Mesendoderm (in vitro differentiated cells): ENCODE measurements around the gene EPS15.
"Not testable (repeated sequence)": the region's sequence is repeated elsewhere in the genome, so short reads cannot be mapped to it uniquely, and the experiment has no call there.

Source experiments
- DNase-seq: peaks from one replicate; pipeline ENCODE4 v3.0.0; 2013
- H2AK5ac ChIP-seq: 2 replicates; pipeline ENCODE4 v1.6.1; 2013; ENCODE audit warnings: low read length, inconsistent platforms
- H2BK120ac ChIP-seq: 2 replicates; pipeline ENCODE4 v1.6.1; 2013; ENCODE audit warnings: low read depth, mild to moderate bottlenecking, low read length, moderate library complexity, mixed read lengths
- H2BK15ac ChIP-seq: replicated peaks from 2 replicates; pipeline ENCODE4 v1.6.1; 2013; ENCODE audit warnings: low read depth, mild to moderate bottlenecking, moderate library complexity
- H2BK5ac ChIP-seq: 2 replicates; pipeline ENCODE4 v1.6.1; 2013; ENCODE audit warnings: low read length, inconsistent platforms
- H3K18ac ChIP-seq: 2 replicates; pipeline ENCODE4 v1.6.1; 2013; ENCODE audit warnings: mild to moderate bottlenecking, low read length, mixed read lengths
- H3K23ac ChIP-seq: one replicate; pipeline ENCODE4 v1.6.1; 2013; ENCODE audit warnings: low read length
- H3K27ac ChIP-seq: 2 replicates; pipeline ENCODE4 v1.5.1; 2013; ENCODE audit warnings: low read depth, mild to moderate bottlenecking, inconsistent platforms, low read length, moderate library complexity
- H3K27me3 ChIP-seq: 2 replicates; pipeline ENCODE4 v1.6.1; 2013; ENCODE audit warnings: low read length, control low read depth, mild to moderate bottlenecking, inconsistent platforms; ENCODE audit not compliant: insufficient read depth, poor library complexity
- H3K36me3 ChIP-seq: 2 replicates; pipeline ENCODE4 v1.6.1; 2013; ENCODE audit warnings: low read length, inconsistent platforms; ENCODE audit not compliant: control insufficient read depth, insufficient read depth
- H3K4ac ChIP-seq: one replicate; pipeline ENCODE4 v1.6.1; 2013; ENCODE audit warnings: low read depth, mild to moderate bottlenecking, low read length, moderate library complexity
- H3K4me1 ChIP-seq: 2 replicates; pipeline ENCODE4 v1.6.1; 2013; ENCODE audit warnings: low read depth, low read length, inconsistent platforms; ENCODE audit not compliant: control insufficient read depth
- H3K4me2 ChIP-seq: 2 replicates; pipeline ENCODE4 v1.6.1; 2013; ENCODE audit warnings: low read length
- H3K4me3 ChIP-seq: 2 replicates; pipeline ENCODE4 v1.5.1; 2013; ENCODE audit warnings: mild to moderate bottlenecking, low read length
- H3K56ac ChIP-seq: one replicate; pipeline ENCODE4 v1.6.1; 2013; ENCODE audit warnings: low read length
- H3K79me1 ChIP-seq: 2 replicates; pipeline ENCODE4 v1.6.1; 2013; ENCODE audit warnings: low read length, inconsistent platforms
- H3K79me2 ChIP-seq: 2 replicates; pipeline ENCODE4 v1.6.1; 2013; ENCODE audit warnings: mild to moderate bottlenecking, low read length; ENCODE audit not compliant: control insufficient read depth, insufficient read depth
- H3K9ac ChIP-seq: 2 replicates; pipeline ENCODE4 v1.6.1; 2013; ENCODE audit warnings: low read length, inconsistent platforms
- H4K5ac ChIP-seq: one replicate; pipeline ENCODE4 v1.6.1; 2013; ENCODE audit warnings: low read length
- H4K8ac ChIP-seq: one replicate; pipeline ENCODE4 v1.6.1; 2013; ENCODE audit warnings: low read depth, mild to moderate bottlenecking, control low read depth, low read length, moderate library complexity
- WGBS: extraction: QIAGEN DNeasy Blood & Tissue Kit; methylation state at CpG from one replicate; pipeline ENCODE4 v1.1.7; 2013; ENCODE audit warnings: low lambda C conversion rate, missing lambda C conversion rate; ENCODE audit not compliant: insufficient coverage; ENCODE audit errors: extremely low coverage; 5-methylcytosine and 5-hydroxymethylcytosine counted together

EPS15 gene

DNA sequence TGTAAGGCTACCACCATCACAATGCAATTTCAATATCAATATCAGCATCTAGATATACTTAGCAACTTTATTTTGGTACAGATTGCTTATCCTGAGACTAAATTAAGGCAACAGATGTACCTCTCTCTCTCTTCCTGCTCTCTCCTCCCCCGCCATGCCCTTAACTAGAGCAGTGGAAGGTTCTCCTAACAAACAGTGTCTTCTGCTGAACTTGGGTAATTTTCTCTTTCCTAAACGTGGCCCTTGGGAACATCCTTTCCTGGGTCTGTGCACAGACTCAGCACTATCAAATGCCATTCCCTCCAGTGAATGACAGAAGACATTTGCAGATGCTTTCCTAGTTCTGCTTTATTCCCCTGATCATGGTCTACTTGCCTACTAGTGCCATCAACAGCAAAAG is 103.1 kb downstream of the EPS15 start:
- no peak overlapping the region for H3K18ac ChIP-seq
- no peaks in the 10 kb centered on the region for H3K79me2 ChIP-seq
- no peak overlapping the region for H4K5ac ChIP-seq
- no peaks in the 10 kb centered on the region for H3K36me3 ChIP-seq
- no peaks in the 10 kb centered on the region for H3K79me1 ChIP-seq
- no peaks in the 10 kb centered on the region for H3K27me3 ChIP-seq
- DNase-seq = no peak
- no peaks in the 10 kb centered on the region for H3K4me1 ChIP-seq
- H2BK120ac ChIP-seq = no peak overlapping the region
- H3K4ac ChIP-seq = no peak overlapping the region
- H2BK5ac ChIP-seq = no peak overlapping the region
- no peak overlapping the region for H3K23ac ChIP-seq
- no peak overlapping the region for H3K56ac ChIP-seq
- no peak overlapping the region for H2AK5ac ChIP-seq
- H3K4me2 ChIP-seq = no peak overlapping the region
- no peak overlapping the region for H3K4me3 ChIP-seq
- peak overlapping the region; percentile 13 for H4K8ac ChIP-seq
- H2BK15ac ChIP-seq = no peak overlapping the region
- no peak overlapping the region for H3K27ac ChIP-seq
- no CpG with 5 or more reads among the region's 2 CpGs for WGBS
- no peak overlapping the region for H3K9ac ChIP-seq

DNA sequence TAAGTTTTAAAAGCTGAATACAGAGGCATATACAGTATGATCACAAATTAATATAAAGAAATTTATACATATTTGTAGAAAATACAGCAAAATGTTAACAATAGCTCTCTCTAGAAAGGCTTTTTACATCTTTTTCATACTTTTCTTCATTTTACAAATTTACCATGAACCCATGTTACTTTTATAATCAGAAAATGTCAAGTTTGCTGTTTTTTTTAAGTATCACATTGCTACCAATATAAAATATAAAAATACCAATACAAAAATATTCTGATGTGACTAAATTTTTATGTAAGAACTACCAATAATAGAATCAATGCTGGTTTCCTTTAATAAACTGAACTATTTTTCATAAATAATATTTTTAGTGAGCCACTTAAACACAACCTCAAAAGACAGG is 104.3 kb downstream of the EPS15 start:
- H3K4me1 ChIP-seq = no peaks in the 10 kb centered on the region
- H3K4ac ChIP-seq = no peak overlapping the region
- H3K4me2 ChIP-seq = no peak overlapping the region
- no peak overlapping the region for H2AK5ac ChIP-seq
- no peak overlapping the region for H3K4me3 ChIP-seq
- no peak overlapping the region for H3K27ac ChIP-seq
- no peaks in the 10 kb centered on the region for H3K79me1 ChIP-seq
- H3K23ac ChIP-seq = no peak overlapping the region
- no peaks in the 10 kb centered on the region for H3K27me3 ChIP-seq
- no peak overlapping the region for H2BK5ac ChIP-seq
- H3K36me3 ChIP-seq = no peaks in the 10 kb centered on the region
- no peak overlapping the region for H4K8ac ChIP-seq
- DNase-seq = no peak
- H3K18ac ChIP-seq = no peak overlapping the region
- no peak overlapping the region for H3K56ac ChIP-seq
- H3K79me2 ChIP-seq = no peaks in the 10 kb centered on the region
- no peak overlapping the region for H2BK120ac ChIP-seq
- no peak overlapping the region for H3K9ac ChIP-seq
- H2BK15ac ChIP-seq = no peak overlapping the region
- H4K5ac ChIP-seq = no peak overlapping the region

DNA sequence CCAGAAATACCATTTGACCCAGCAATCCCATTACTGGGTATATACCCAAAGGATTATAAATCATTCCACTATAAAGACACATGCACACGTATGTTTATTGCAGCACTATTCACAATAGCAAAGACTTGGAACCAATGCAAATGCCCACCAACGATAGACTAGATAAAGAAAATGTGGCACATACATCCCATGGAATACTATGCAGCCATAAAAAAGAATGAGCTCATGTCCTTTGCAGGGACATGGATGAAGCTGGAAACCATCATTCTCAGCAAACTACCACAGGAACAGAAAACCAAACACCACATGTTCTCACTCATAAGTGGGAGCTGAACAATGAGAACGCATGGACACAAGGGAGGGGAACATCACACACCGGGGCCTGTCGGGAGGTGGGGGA is 107.2 kb downstream of the EPS15 start:
- not testable (repeated sequence) for H4K5ac ChIP-seq, H3K4me2 ChIP-seq, H3K79me1 ChIP-seq, H2BK5ac ChIP-seq, H3K9ac ChIP-seq, H3K4ac ChIP-seq, H3K4me3 ChIP-seq, H3K27ac ChIP-seq, H3K27me3 ChIP-seq, DNase-seq, H3K36me3 ChIP-seq, H2AK5ac ChIP-seq, H3K23ac ChIP-seq, H2BK15ac ChIP-seq, H3K18ac ChIP-seq, H3K56ac ChIP-seq, H3K4me1 ChIP-seq, H3K79me2 ChIP-seq, H2BK120ac ChIP-seq, H4K8ac ChIP-seq
- WGBS = no CpG with 5 or more reads among the region's 5 CpGs

DNA sequence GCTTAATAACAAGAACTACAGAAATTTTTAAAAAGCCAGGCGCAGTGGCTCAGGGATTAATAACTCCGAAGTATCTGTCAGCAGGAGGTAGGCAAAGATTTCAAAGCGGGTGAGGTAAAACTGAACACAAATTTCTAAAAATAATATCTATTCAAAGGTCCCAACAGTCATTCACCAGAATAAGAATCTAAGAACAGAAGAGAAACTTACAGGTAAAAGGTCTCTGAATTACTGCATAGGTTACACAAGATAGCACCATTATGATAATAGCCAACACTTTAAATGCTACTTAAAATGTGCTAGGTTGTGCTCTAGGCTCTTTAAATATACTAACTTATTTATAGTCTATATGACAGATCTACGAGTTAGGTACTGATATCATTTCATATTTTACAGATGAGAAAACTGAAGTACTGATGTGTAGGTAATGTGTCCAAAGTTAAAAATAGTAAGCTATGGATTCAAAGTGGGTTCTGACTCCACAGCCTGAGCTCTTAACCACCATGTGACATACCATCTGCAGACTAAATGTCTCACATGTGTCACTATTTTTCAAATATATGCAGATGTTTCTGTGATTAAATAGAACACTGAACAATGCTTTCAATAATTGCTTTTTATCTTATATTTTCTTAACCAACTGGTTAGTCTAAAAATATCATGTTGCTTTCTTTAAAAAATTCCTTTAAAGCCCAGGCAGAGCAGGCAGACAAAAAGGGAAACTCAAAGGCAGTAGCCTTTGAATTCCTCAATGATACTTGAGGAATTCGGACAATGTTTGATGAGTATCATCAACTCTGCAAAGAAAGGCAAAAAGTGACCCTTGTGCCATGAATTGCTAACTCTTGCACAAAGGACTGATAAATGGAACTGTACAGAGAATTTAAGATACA is 108.3 kb downstream of the EPS15 start:
- WGBS = no CpG with 5 or more reads among the region's 5 CpGs
- Histone ChIP-seq H3K4me3 (no peak overlapping the region), H4K5ac (no peak overlapping the region), H3K27ac (no peak overlapping the region), H2BK120ac (no peak overlapping the region), H2BK5ac (no peak overlapping the region), H3K23ac (no peak overlapping the region), H3K79me2 (no peaks in the 10 kb centered on the region), H3K4me1 (no peaks in the 10 kb centered on the region), H3K27me3 (no peaks in the 10 kb centered on the region), H2AK5ac (no peak overlapping the region), H3K18ac (no peak overlapping the region), H3K56ac (no peak overlapping the region), H3K9ac (no peak overlapping the region), H3K79me1 (no peaks in the 10 kb centered on the region), H4K8ac (no peak overlapping the region), H3K4me2 (no peak overlapping the region), H2BK15ac (no peak overlapping the region), H3K4ac (no peak overlapping the region), H3K36me3 (peaks cover 1% of the 10 kb centered on the region)
- DNase-seq = peak; percentile 80

DNA sequence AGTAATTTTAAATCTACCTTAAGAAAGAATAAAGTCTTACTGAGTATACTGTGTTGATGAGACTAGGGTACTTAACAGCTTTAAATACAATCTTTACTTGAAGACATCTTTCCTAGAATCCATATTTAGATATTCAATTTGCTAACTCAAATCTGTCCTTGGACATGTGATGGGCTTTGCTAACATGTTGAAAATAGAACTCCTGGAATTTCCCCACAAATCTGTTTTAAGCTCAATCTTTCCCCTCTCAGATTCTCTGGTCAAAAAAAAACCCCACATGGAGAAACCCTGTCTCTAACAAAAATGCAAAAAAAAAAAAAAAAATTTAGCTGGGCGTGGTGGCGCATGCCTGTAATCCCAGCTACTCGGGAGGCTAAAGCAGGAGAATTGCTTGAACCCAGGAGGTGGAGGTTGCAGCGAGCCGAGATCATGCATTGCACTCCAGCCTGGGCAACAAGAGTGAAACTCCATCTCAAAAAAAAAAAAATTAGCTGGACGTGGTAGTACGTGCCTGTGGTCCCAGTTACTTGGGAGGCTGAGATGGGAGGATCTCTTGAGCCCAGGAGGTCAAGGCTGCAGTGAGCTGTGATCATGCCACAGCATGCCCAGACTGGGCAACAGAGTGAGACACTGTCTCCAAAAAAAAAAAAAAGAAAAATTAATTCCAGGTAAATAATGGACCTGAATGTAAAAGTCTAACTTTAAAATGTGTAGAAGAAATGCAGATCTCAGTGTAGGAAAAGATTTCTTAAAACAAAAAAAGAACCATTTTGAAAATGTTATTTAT is 109.1 kb downstream of the EPS15 start:
- H3K4me3 ChIP-seq, H3K27me3 ChIP-seq, H3K4ac ChIP-seq, H3K79me2 ChIP-seq, H3K36me3 ChIP-seq, H4K8ac ChIP-seq, H3K56ac ChIP-seq, H2BK5ac ChIP-seq, H4K5ac ChIP-seq, H2BK120ac ChIP-seq, H3K79me1 ChIP-seq, H3K9ac ChIP-seq, H3K18ac ChIP-seq, H2BK15ac ChIP-seq, H3K4me2 ChIP-seq, H3K27ac ChIP-seq, DNase-seq, H3K4me1 ChIP-seq, H2AK5ac ChIP-seq, H3K23ac ChIP-seq: not testable (repeated sequence)
- no CpG with 5 or more reads among the region's 7 CpGs for WGBS
